GM18508 (cell line): ENCODE measurements around the gene SPATA33.

Experiments
- ATAC-seq: cut with Tn5 transposase; IDR thresholded peaks from one replicate; pipeline ENCODE4 v1.9.1; 2021; ENCODE audit warnings: moderate number of reproducible peaks; ENCODE audit not compliant: insufficient read depth, unreplicated experiment

Gene SPATA33

DNA sequence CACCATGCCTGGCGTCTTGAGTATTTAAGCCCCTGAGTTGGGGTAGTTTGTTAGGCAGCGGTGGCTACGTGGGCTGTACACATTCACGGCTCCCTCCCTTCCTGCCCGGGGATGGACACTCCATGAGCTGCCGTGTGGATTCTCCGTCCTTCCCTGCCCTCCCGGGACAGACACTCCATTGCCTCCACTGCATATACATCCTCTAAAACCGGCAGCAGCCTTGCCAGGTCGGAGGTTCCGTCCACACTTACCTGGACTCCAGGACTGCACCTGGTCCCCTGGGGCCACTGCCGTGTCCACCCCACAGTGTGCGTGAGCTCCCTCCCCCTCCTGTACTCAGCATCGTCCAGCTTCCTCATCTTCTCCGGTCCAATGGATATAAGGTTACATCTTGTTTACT, 47.4 kb downstream of the SPATA33 start:
- ATAC-seq, result no peak

DNA sequence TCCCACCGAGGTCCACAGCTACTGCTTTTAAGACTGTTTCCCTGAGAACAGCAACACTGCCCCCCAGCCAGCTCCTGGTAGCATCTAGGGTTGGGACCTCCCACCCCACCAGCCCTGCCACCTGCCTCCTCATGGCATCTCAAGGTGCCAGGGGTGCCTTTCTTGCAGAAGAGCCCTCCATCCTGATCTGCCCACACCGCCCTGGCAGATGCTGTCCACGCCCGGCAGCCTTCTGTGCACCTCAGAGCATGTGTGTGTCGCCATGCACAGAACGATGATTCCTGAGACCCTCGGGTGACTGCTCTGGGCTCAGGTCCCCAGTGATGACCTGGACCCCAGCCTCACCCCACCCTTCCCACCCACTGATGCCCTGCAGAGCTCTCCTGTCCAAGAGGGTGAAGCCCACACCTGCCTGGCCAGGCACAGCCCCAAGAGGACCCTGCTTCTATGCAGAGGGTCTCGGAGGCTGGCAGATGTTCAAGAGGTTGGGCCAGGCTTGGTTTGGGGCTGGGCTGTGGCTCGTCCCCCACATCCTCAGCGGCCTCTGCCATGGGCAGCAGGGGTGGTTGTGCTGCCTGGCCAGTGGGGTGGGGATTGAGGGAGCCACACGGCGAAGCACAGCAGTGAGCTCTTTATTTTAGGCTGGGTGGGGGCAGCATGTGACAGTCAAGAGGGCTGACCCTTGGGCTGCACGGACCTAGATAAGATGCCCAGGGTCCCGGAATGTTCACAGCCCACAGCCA, 49.1 kb downstream of the SPATA33 start:
- ATAC-seq, result no peak

DNA sequence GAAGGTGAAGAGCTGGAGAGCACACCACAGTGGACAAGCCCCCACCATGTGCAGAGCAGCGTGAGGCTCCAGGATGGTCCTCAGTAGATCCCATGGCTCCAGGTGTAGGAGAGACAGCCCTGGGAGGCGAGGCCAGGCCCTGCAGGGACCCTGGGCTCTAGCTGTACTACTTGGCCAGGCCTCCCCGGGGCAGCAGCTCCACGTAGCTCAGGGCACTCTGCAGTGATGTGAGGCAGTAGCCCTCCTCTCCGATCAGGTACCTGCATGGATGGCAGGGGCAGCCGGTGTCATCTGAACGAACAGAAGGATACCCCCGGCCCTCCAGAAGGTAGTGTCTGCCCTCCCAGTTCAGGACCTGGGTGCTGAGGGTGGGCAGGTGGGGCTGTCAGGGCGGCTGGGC, 50.1 kb downstream of the SPATA33 start:
- ATAC-seq, result no peak

GRCh38 chr16:89708481-89708931, 50.9 kb downstream of the SPATA33 start:
- no peak for ATAC-seq

GRCh38 chr16:89709166-89709565, 51.5 kb downstream of the SPATA33 start:
- no peak for ATAC-seq

DNA sequence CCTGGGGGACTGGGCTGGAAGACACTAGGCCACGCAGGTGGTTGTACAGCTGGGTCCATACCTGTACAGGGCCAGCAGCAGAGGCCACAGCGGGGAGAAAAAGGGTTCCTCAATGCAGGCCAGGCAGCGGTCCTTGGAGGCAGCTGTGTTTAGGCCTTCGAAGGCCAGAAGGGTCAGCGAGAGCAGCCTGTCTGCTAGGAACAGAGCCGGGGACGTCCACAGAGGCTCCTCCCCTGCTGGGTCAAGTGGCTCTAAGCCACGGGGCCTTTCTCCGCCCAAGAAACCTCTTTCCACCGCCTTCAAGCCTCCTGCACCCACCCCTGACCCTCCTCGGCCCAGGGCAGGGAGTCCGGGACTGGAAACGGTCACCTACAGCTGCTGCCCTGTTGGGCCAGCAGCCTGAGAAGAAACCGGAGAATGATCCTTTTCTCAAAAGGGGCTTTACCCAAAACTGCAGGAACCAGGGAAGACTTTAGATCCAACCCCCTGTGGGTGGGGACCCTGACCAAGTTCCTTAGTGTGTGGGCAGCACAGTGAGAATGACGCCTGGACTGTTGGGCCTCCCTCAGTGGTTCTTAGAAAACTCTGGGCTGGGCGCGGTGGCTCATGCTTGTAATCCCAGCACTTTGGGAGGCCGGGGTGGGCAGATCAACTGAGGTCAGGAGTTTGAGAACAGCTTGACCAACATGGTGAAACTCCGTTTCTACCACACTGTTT, 52.2 kb downstream of the SPATA33 start:
- ATAC-seq, result no peak

- ATAC-seq, result no peak
Observed at GRCh38 chr16:89710709-89711564, 53.3 kb downstream of the SPATA33 start.

DNA sequence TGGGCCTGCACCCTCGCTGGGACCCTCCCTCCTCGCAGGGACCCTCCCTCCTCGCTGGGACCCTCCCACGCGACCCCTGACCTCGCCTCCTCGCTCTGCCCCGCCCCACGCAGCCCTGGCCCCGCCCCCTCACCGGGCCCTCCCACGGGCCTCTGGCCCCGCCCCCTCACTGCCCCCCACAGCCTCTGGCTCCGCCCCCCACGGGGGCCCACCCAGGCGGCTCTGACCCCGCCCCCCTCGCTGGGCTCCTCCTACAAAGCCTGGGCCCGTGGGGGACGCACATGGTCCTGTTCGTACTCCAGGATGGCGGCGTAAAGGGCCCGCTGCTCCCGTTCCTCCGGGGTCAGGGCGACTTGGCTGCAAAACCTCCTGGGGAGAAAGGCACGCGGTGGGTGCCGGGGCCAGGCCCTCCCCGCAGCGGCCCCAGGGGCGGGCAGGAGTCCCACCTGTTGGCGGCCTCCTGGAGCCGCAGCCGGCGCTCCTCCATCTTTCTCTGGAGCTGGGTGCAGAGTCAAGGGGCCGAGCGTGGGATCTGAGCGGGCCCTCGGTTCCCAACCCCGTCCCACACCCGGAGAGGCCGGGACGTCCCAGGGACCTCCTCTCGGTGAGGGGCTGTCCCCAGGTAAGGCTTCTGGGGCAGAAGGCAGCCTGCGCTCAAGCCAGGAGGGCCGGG, 54.1 kb downstream of the SPATA33 start:
- no peak for ATAC-seq

- no peak for ATAC-seq
Observed at GRCh38 chr16:89712274-89712781, 54.7 kb downstream of the SPATA33 start.

DNA sequence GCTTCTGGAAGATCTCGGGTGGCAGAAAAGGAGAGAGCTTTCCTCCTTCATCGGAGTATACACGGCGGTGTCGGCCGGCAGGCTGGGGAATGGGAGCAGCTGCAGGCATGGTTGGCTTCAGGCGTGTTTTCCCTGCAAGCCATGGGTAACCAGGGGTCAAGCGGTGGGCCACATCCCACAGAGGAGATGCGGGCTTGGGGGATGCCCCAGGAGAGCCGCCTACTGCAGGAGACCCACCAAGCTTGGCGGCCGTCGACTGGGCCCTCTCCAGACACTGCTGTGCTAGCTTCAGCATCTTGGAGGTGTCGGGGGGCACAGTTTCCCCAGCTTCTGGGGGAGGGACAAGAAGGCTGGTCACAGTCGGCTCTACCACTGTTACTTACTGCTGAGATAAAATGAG, 58.9 kb downstream of the SPATA33 start:
- no peak for ATAC-seq

- ATAC-seq, result no peak
Observed at GRCh38 chr16:89716916-89717687, 59.5 kb downstream of the SPATA33 start.

DNA sequence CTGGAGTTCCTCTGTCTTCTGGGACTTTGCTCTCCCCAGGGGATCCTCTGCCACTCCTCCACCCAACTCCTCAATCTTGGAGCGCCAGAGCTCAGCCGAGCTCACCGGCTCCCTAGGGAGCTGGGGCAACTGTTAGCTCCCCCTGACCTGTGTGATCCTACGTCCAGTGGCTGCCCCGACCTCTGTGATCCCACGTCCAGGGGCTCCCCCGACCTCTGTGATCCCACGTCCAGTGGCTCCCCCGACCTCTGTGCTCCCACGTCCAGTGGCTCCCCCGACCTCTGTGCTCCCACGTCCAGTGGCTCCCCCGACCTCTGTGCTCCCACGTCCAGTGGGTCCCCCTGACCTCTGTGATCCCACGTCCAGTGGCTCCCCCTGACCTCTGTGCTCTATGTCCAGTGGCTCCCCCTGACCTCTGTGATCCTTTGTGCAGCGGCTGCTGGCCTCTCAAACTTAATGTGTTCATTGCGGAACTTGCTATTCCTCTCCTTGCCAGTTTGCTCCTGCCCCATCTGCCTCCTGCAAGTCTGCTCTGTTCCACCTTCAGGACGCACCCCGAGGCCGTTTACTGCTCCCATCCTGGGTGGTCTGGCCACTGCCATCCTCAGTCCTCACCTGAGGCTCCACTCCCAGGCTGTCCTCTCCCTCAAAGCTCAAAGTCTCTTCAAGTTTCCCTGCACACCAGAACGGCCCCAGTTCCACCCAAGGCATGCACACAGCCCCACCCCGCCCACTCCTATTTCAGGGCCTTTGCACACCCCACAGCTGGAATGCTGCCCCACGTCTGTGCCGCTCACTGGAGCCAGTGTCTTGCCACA, 60.3 kb downstream of the SPATA33 start:
- no peak for ATAC-seq
